OCI-LY7 (cell line): ENCODE measurements around the gene FGF3.

Experiments used
- EZH2phosphoT487 ChIP-seq: fragments of 200-600 bp; sonication (generic); IDR thresholded peaks from 2 replicates; pipeline ENCODE4 v1.6.1; 2018; ENCODE audit warnings: low read depth, borderline replicate concordance, mild to moderate bottlenecking, mixed run types, antibody characterized with exemption, low read length, moderate library complexity, mixed read lengths
- TF ChIP-seq, protein P1 (sequence below): fragments of 200-600 bp; sonication (generic); conservative IDR thresholded peaks from 2 replicates; pipeline ENCODE4 v1.5.1; 2014; ENCODE audit warnings: mild to moderate bottlenecking, antibody characterized with exemption, low read length, moderate library complexity, mixed read lengths

DNA sequence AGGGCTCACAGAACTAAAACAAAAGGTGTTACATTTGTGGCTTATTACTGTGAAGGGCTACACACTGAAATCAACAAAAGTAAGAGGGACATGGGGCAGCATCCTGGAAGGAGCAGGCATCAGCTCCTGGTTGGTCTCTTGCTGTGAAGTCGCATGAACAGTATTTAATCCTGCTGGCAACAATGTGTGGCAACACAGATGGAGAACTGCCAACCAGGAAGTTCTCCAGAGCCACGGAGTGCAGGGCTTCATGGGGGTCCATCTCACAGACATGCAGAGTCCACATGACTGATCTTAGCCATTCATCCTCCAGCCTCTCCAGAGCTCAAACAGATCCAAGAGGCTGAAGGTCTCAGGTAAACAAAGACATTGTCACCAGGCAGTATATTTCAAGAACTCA, 32.8 kb upstream of the FGF3 start:
- TF ChIP-seq, protein P1, sequence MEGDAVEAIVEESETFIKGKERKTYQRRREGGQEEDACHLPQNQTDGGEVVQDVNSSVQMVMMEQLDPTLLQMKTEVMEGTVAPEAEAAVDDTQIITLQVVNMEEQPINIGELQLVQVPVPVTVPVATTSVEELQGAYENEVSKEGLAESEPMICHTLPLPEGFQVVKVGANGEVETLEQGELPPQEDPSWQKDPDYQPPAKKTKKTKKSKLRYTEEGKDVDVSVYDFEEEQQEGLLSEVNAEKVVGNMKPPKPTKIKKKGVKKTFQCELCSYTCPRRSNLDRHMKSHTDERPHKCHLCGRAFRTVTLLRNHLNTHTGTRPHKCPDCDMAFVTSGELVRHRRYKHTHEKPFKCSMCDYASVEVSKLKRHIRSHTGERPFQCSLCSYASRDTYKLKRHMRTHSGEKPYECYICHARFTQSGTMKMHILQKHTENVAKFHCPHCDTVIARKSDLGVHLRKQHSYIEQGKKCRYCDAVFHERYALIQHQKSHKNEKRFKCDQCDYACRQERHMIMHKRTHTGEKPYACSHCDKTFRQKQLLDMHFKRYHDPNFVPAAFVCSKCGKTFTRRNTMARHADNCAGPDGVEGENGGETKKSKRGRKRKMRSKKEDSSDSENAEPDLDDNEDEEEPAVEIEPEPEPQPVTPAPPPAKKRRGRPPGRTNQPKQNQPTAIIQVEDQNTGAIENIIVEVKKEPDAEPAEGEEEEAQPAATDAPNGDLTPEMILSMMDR, result no peak
- no peak for TF ChIP-seq EZH2phosphoT487
